Mesendoderm (in vitro differentiated cells): Measurements from ENCODE around the gene COQ6.

Source experiments
- DNase-seq: peaks from one replicate; pipeline ENCODE4 v3.0.0; 2013
- H2AK5ac ChIP-seq: 2 replicates; pipeline ENCODE4 v1.6.1; 2013; ENCODE audit warnings: low read length, inconsistent platforms
- H2BK120ac ChIP-seq: 2 replicates; pipeline ENCODE4 v1.6.1; 2013; ENCODE audit warnings: low read depth, mild to moderate bottlenecking, low read length, moderate library complexity, mixed read lengths
- H2BK15ac ChIP-seq: replicated peaks from 2 replicates; pipeline ENCODE4 v1.6.1; 2013; ENCODE audit warnings: low read depth, mild to moderate bottlenecking, moderate library complexity
- H2BK5ac ChIP-seq: 2 replicates; pipeline ENCODE4 v1.6.1; 2013; ENCODE audit warnings: low read length, inconsistent platforms
- H3K18ac ChIP-seq: 2 replicates; pipeline ENCODE4 v1.6.1; 2013; ENCODE audit warnings: mild to moderate bottlenecking, low read length, mixed read lengths
- H3K23ac ChIP-seq: one replicate; pipeline ENCODE4 v1.6.1; 2013; ENCODE audit warnings: low read length
- H3K27ac ChIP-seq: 2 replicates; pipeline ENCODE4 v1.5.1; 2013; ENCODE audit warnings: low read depth, mild to moderate bottlenecking, inconsistent platforms, low read length, moderate library complexity
- H3K27me3 ChIP-seq: 2 replicates; pipeline ENCODE4 v1.6.1; 2013; ENCODE audit warnings: low read length, control low read depth, mild to moderate bottlenecking, inconsistent platforms; ENCODE audit not compliant: insufficient read depth, poor library complexity
- H3K36me3 ChIP-seq: 2 replicates; pipeline ENCODE4 v1.6.1; 2013; ENCODE audit warnings: low read length, inconsistent platforms; ENCODE audit not compliant: control insufficient read depth, insufficient read depth
- H3K4ac ChIP-seq: one replicate; pipeline ENCODE4 v1.6.1; 2013; ENCODE audit warnings: low read depth, mild to moderate bottlenecking, low read length, moderate library complexity
- H3K4me1 ChIP-seq: 2 replicates; pipeline ENCODE4 v1.6.1; 2013; ENCODE audit warnings: low read depth, low read length, inconsistent platforms; ENCODE audit not compliant: control insufficient read depth
- H3K4me2 ChIP-seq: 2 replicates; pipeline ENCODE4 v1.6.1; 2013; ENCODE audit warnings: low read length
- H3K4me3 ChIP-seq: 2 replicates; pipeline ENCODE4 v1.5.1; 2013; ENCODE audit warnings: mild to moderate bottlenecking, low read length
- H3K56ac ChIP-seq: one replicate; pipeline ENCODE4 v1.6.1; 2013; ENCODE audit warnings: low read length
- H3K79me1 ChIP-seq: 2 replicates; pipeline ENCODE4 v1.6.1; 2013; ENCODE audit warnings: low read length, inconsistent platforms
- H3K79me2 ChIP-seq: 2 replicates; pipeline ENCODE4 v1.6.1; 2013; ENCODE audit warnings: mild to moderate bottlenecking, low read length; ENCODE audit not compliant: control insufficient read depth, insufficient read depth
- H3K9ac ChIP-seq: 2 replicates; pipeline ENCODE4 v1.6.1; 2013; ENCODE audit warnings: low read length, inconsistent platforms
- H4K5ac ChIP-seq: one replicate; pipeline ENCODE4 v1.6.1; 2013; ENCODE audit warnings: low read length
- H4K8ac ChIP-seq: one replicate; pipeline ENCODE4 v1.6.1; 2013; ENCODE audit warnings: low read depth, mild to moderate bottlenecking, control low read depth, low read length, moderate library complexity
- WGBS: extraction: QIAGEN DNeasy Blood & Tissue Kit; methylation state at CpG from one replicate; pipeline ENCODE4 v1.1.7; 2013; ENCODE audit warnings: low lambda C conversion rate, missing lambda C conversion rate; ENCODE audit not compliant: insufficient coverage; ENCODE audit errors: extremely low coverage; 5-methylcytosine and 5-hydroxymethylcytosine counted together

COQ6 gene

DNA sequence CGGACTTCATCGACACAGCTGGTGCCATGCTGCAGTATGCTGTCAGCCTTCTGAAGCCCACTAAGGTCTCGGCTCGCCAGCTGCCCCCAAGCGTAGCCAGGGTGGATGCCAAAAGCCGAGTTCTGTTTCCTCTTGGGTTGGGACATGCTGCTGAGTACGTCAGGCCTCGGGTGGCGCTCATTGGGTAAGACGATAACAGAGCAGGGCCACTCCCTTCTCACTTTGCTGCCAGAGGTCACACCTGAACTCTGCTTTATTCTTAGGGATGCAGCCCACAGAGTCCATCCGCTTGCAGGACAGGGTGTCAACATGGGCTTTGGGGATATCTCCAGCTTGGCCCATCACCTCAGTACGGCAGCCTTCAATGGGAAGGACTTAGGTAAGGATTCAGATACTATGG is 11.1 kb downstream of the COQ6 start:
- Histone ChIP-seq H3K79me2 (no peaks in the 10 kb centered on the region), H3K27me3 (no peaks in the 10 kb centered on the region), H3K18ac (no peak overlapping the region), H3K23ac (no peak overlapping the region), H3K27ac (no peak overlapping the region), H2AK5ac (no peak overlapping the region), H2BK5ac (no peak overlapping the region), H3K56ac (no peak overlapping the region), H4K8ac (no peak overlapping the region), H2BK120ac (no peak overlapping the region), H3K4me3 (no peak overlapping the region), H3K9ac (no peak overlapping the region), H4K5ac (no peak overlapping the region), H3K4ac (no peak overlapping the region), H3K4me1 (no peaks in the 10 kb centered on the region), H3K79me1 (no peaks in the 10 kb centered on the region), H3K4me2 (no peak overlapping the region), H2BK15ac (no peak overlapping the region), H3K36me3 (peaks cover 8% of the 10 kb centered on the region)
- DNase-seq = no peak
- no CpG with 5 or more reads among the region's 12 CpGs for WGBS

DNA sequence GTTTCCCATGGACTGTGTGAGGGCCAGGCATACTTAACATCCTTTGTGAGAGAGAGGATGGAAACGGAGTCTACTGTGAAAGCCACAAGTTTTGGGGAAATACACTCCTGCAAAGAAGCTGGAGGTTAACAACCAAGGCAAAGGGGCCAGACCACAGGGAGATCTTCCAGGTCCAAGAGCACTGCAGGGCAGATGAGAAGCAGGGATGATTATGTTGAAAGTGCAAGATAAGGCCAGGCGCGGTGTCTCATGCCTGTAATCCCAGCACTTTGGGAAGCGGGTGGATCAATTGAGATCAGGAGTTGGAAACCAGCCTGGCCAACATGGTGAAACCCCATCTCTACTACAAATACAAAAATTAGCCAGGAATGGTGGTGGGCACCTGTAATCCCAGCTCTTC is 15.1 kb downstream of the COQ6 start:
- no peak overlapping the region for H3K23ac ChIP-seq
- H3K4me3 ChIP-seq = no peak overlapping the region
- H3K27me3 ChIP-seq = no peaks in the 10 kb centered on the region
- no peak overlapping the region for H2BK5ac ChIP-seq
- H3K79me1 ChIP-seq = no peaks in the 10 kb centered on the region
- no peak overlapping the region for H3K18ac ChIP-seq
- no peaks in the 10 kb centered on the region for H3K4me1 ChIP-seq
- peaks cover 6% of the 10 kb centered on the region for H3K36me3 ChIP-seq
- no peak overlapping the region for H4K8ac ChIP-seq
- no peak overlapping the region for H3K4me2 ChIP-seq
- no peak overlapping the region for H2BK120ac ChIP-seq
- H3K9ac ChIP-seq = no peak overlapping the region
- WGBS = no CpG with 5 or more reads among the region's 4 CpGs
- no peaks in the 10 kb centered on the region for H3K79me2 ChIP-seq
- no peak overlapping the region for H3K4ac ChIP-seq
- no peak for DNase-seq
- H4K5ac ChIP-seq = no peak overlapping the region
- no peak overlapping the region for H2AK5ac ChIP-seq
- H3K56ac ChIP-seq = no peak overlapping the region
- H2BK15ac ChIP-seq = no peak overlapping the region
- no peak overlapping the region for H3K27ac ChIP-seq

DNA sequence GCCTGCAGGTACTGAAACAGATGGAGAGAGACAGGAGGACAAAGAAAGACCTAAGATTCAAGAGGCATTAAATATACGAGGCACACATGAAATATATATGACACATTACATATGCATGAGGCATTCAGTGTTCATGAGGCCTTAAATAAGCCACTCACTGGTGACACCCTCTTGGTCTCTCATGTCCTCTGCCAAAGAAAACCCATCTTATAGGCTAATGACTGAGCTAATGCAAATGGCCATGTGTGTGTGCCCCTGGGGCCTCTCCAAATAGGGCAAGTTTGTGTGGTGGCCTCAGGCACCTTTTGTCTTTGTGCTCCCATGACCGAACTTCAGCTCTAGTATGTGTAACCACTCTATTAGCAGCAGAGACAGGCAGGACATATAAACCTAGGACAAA is 18.8 kb downstream of the COQ6 start:
- no peaks in the 10 kb centered on the region for H3K4me1 ChIP-seq
- H3K4ac ChIP-seq = no peak overlapping the region
- no peak overlapping the region for H4K8ac ChIP-seq
- H2AK5ac ChIP-seq = no peak overlapping the region
- no peak overlapping the region for H3K27ac ChIP-seq
- H3K4me2 ChIP-seq = no peak overlapping the region
- no peak overlapping the region for H3K56ac ChIP-seq
- H3K4me3 ChIP-seq = no peak overlapping the region
- H3K79me1 ChIP-seq = no peaks in the 10 kb centered on the region
- H3K18ac ChIP-seq = no peak overlapping the region
- no peak overlapping the region for H3K9ac ChIP-seq
- no peak overlapping the region for H2BK5ac ChIP-seq
- no peaks in the 10 kb centered on the region for H3K79me2 ChIP-seq
- no peak overlapping the region for H2BK15ac ChIP-seq
- no peak overlapping the region for H3K23ac ChIP-seq
- DNase-seq = no peak
- H3K36me3 ChIP-seq = no peaks in the 10 kb centered on the region
- no peak overlapping the region for H4K5ac ChIP-seq
- H2BK120ac ChIP-seq = no peak overlapping the region
- H3K27me3 ChIP-seq = no peaks in the 10 kb centered on the region
- WGBS = no CpG with 5 or more reads among the region's 2 CpGs

DNA sequence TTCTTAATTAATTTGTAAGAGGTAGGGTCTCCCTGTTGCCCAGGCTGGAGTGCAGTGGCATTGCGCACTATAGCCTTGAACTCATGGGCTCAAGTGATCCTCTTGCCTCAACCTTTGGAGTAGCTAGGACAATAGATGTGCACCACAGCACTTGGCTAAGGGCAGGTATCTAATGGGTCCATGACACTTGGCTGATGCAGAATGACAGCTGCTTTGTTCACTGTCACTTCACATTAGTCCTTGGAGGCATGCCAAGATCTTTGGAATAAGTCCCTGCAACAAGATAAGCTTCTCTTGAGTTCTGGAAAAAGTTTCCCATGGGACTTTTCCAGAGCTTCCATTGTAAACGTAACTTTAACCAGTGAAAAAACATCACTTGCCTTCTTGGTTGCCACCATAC is 23.4 kb downstream of the COQ6 start:
- Histone ChIP-seq H3K9ac (no peak overlapping the region), H3K79me1 (no peaks in the 10 kb centered on the region), H2BK120ac (no peak overlapping the region), H2BK15ac (no peak overlapping the region), H3K4me3 (no peak overlapping the region), H4K8ac (no peak overlapping the region), H3K56ac (no peak overlapping the region), H3K4ac (no peak overlapping the region), H2BK5ac (no peak overlapping the region), H3K27ac (no peak overlapping the region), H3K4me1 (no peaks in the 10 kb centered on the region), H3K27me3 (no peaks in the 10 kb centered on the region), H4K5ac (no peak overlapping the region), H3K18ac (no peak overlapping the region), H3K4me2 (no peak overlapping the region), H3K23ac (no peak overlapping the region), H2AK5ac (no peak overlapping the region), H3K79me2 (no peaks in the 10 kb centered on the region), H3K36me3 (no peaks in the 10 kb centered on the region)
- WGBS = no CpG with 5 or more reads among the region's 2 CpGs
- no peak for DNase-seq

DNA sequence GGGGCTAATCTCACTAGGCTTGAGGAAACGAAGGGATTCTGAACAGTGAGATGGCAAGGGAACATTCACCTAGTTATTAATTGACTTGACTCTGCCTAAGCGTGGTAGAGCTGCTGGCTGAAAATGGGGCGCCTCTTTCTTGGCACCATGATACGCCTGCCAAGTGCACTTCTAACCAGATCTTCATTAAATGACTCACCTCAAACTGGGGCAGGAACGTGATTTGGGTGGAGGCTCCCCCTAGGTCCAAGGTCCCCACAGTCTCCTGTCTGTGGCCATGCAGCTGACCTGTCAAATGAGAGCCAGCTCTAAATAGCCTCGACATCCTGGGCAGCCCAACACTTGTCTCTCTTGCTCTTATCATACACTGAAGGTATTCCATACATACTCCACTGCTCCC is 26.0 kb downstream of the COQ6 start:
- Histone ChIP-seq H3K79me2 (no peaks in the 10 kb centered on the region), H3K36me3 (no peaks in the 10 kb centered on the region), H3K79me1 (no peaks in the 10 kb centered on the region), H3K9ac (no peak overlapping the region), H3K4me2 (no peak overlapping the region), H4K8ac (no peak overlapping the region), H2AK5ac (no peak overlapping the region), H3K18ac (no peak overlapping the region), H3K27ac (no peak overlapping the region), H3K4ac (no peak overlapping the region), H2BK15ac (no peak overlapping the region), H3K4me3 (no peak overlapping the region), H3K23ac (no peak overlapping the region), H3K56ac (no peak overlapping the region), H2BK5ac (no peak overlapping the region), H4K5ac (no peak overlapping the region), H2BK120ac (no peak overlapping the region), H3K27me3 (no peaks in the 10 kb centered on the region), H3K4me1 (no peaks in the 10 kb centered on the region)
- WGBS = no CpG with 5 or more reads among the region's 6 CpGs
- no peak for DNase-seq

DNA sequence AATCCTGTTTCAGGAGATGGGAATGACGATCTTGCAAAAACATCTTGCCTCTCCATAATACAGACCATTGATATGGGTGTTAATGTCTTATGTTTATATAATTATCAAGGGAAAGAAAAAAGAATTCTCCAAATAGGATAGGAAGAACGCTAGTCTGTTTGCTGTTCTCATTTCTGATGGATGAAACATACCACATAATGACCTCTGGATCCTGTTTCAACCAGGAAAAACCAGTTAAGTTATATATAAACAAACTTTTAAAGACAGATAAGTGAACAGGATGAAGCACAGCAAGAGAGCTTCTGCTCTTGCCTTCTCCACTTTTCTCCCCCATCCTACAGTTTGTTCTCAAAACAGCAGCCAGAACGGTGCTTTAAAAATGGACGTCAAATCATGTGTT is 27.8 kb downstream of the COQ6 start:
- no peak overlapping the region for H3K4me3 ChIP-seq
- no peak overlapping the region for H2AK5ac ChIP-seq
- H3K79me1 ChIP-seq = no peaks in the 10 kb centered on the region
- no peak overlapping the region for H3K4ac ChIP-seq
- no peak overlapping the region for H2BK5ac ChIP-seq
- H2BK120ac ChIP-seq = no peak overlapping the region
- H3K9ac ChIP-seq = no peak overlapping the region
- no peak overlapping the region for H3K4me2 ChIP-seq
- H3K23ac ChIP-seq = no peak overlapping the region
- H3K27me3 ChIP-seq = no peaks in the 10 kb centered on the region
- H3K56ac ChIP-seq = no peak overlapping the region
- H3K18ac ChIP-seq = no peak overlapping the region
- H2BK15ac ChIP-seq = no peak overlapping the region
- no CpG with 5 or more reads among the region's 4 CpGs for WGBS
- no peaks in the 10 kb centered on the region for H3K79me2 ChIP-seq
- DNase-seq = no peak
- no peaks in the 10 kb centered on the region for H3K4me1 ChIP-seq
- H4K5ac ChIP-seq = no peak overlapping the region
- H3K27ac ChIP-seq = no peak overlapping the region
- no peaks in the 10 kb centered on the region for H3K36me3 ChIP-seq
- H4K8ac ChIP-seq = no peak overlapping the region
